Endothelial cell of umbilical vein (primary cell): Measurements from ENCODE around the gene B9D1.

Experiments used
- CTCF ChIP-seq, 2 donors: IDR thresholded peaks; 1 replicate in 1 of 2; 2 replicates in 1 of 2; pipeline ENCODE4 v1.5.1; 2011; ENCODE audit warnings: low read length in 2 of 2, mild to moderate bottlenecking in 2 of 2, moderate library complexity in 2 of 2, control low read depth in 1 of 2, inconsistent platforms in 1 of 2, low read depth in 1 of 2; ENCODE audit not compliant: insufficient read depth in 1 of 2; ENCODE audit errors: extremely low read depth in 1 of 2
- EZH2 ChIP-seq: IDR thresholded peaks from 2 replicates; pipeline ENCODE4 v1.6.1; 2012; ENCODE audit warnings: borderline replicate concordance, low read depth, mild to moderate bottlenecking, moderate library complexity, low read length, inconsistent platforms; ENCODE audit not compliant: severe bottlenecking
- POLR2A ChIP-seq: IDR thresholded peaks from 2 replicates; pipeline ENCODE4 v1.6.1; 2012; ENCODE audit warnings: low read depth, mild to moderate bottlenecking, control low read depth, low read length

GRCh38 chr17:19304209-19304608, 58.3 kb downstream of the B9D1 start:
- no peak for TF ChIP-seq CTCF (IDR thresholded peaks at IDR 0.05; ENCODE audit: extremely low read depth in 1 of 2, insufficient read depth in 1 of 2, low read depth in 1 of 2, low read length in 2 of 2)
- no peak for TF ChIP-seq EZH2
- TF ChIP-seq POLR2A = no peak
